Measurements from ENCODE around the gene FBXO15.

The FBXO15 gene

GRCh38 chr18:74147779-74148542 lies at the start of gene FBXO15, which contains the start of gene TIMM21:
TSS of gene FBXO15 (minus strand) at chr18:74147834. CDS start at chr18:74147785, 49 bp downstream.
TSS of gene TIMM21 (plus strand) at chr18:74148523. CDS start at chr18:74148809, 286 bp downstream.
- peak; percentile 93 to 95 for DNase-seq (ENCODE audit: low read depth in 2 of 2)

- peak in 1 of 2 donors; percentile 22 for DNase-seq (ENCODE audit: low read depth in 2 of 2)
Observed at GRCh38 chr18:74196220-74197119, 48.8 kb upstream of the FBXO15 start.

- no peak for DNase-seq (ENCODE audit: low read depth in 2 of 2)
Observed at GRCh38 chr18:74194691-74195090, 47.1 kb upstream of the FBXO15 start.

- no peak for DNase-seq (ENCODE audit: low read depth in 2 of 2)
Observed at GRCh38 chr18:74191577-74191976, 43.9 kb upstream of the FBXO15 start.

GRCh38 chr18:74190086-74190485 lies 42.5 kb upstream of the FBXO15 start:
- no peak for DNase-seq (ENCODE audit: low read depth in 2 of 2)

GRCh38 chr18:74186661-74187060 lies 39.0 kb upstream of the FBXO15 start:
- no peak for DNase-seq (ENCODE audit: low read depth in 2 of 2)

- DNase-seq (ENCODE audit: low read depth in 2 of 2): no peak
Observed at GRCh38 chr18:74185860-74186259, 38.2 kb upstream of the FBXO15 start.

GRCh38 chr18:74184875-74185274 lies 37.2 kb upstream of the FBXO15 start:
- DNase-seq (ENCODE audit: low read depth in 2 of 2): no peak

GRCh38 chr18:74183130-74183529 lies 35.5 kb upstream of the FBXO15 start:
- no peak for DNase-seq (ENCODE audit: low read depth in 2 of 2)

GRCh38 chr18:74182335-74182734 lies 34.7 kb upstream of the FBXO15 start:
- no peak for DNase-seq (ENCODE audit: low read depth in 2 of 2)

- no peak for DNase-seq (ENCODE audit: low read depth in 2 of 2)
Observed at GRCh38 chr18:74179623-74180199, 32.1 kb upstream of the FBXO15 start.

- DNase-seq (ENCODE audit: low read depth in 2 of 2): no peak
Observed at GRCh38 chr18:74178884-74179283, 31.2 kb upstream of the FBXO15 start.

GRCh38 chr18:74175658-74176057 lies 28.0 kb upstream of the FBXO15 start:
- no peak for DNase-seq (ENCODE audit: low read depth in 2 of 2)

GRCh38 chr18:74173434-74173750 lies 25.8 kb upstream of the FBXO15 start:
- no peak for DNase-seq (ENCODE audit: low read depth in 2 of 2)

- DNase-seq (ENCODE audit: low read depth in 2 of 2): no peak
Observed at GRCh38 chr18:74172697-74173433, 25.2 kb upstream of the FBXO15 start.

GRCh38 chr18:74171910-74172606 lies 24.4 kb upstream of the FBXO15 start:
- no peak for DNase-seq (ENCODE audit: low read depth in 2 of 2)

GRCh38 chr18:74166386-74166785 lies 18.8 kb upstream of the FBXO15 start:
- no peak for DNase-seq (ENCODE audit: low read depth in 2 of 2)

- no peak for DNase-seq (ENCODE audit: low read depth in 2 of 2)
Observed at GRCh38 chr18:74163019-74163660, 15.5 kb upstream of the FBXO15 start.

GRCh38 chr18:74155276-74155675 lies 7.6 kb upstream of the FBXO15 start:
- DNase-seq (ENCODE audit: low read depth in 2 of 2): no peak

GRCh38 chr18:74154716-74155115 lies 7.1 kb upstream of the FBXO15 start:
- no peak for DNase-seq (ENCODE audit: low read depth in 2 of 2)

- DNase-seq (ENCODE audit: low read depth in 2 of 2): no peak
Observed at GRCh38 chr18:74153793-74154192, 6.2 kb upstream of the FBXO15 start.

Measured in stimulated activated CD4-positive, alpha-beta T cell treated with anti-CD3 and anti-CD28 coated beads, Interleukin-15, amount 100 ng/mL, for 48 hours (primary cell).